HUES48 (cell line): ENCODE data around the gene IFFO2.

Source experiments
- H3K27ac ChIP-seq: one replicate; pipeline ENCODE4 v1.7.0; 2013; ENCODE audit warnings: low read depth, low read length, inconsistent platforms
- H3K27me3 ChIP-seq: 2 replicates; pipeline ENCODE4 v1.6.1; 2013; ENCODE audit warnings: mild to moderate bottlenecking, low read length; ENCODE audit not compliant: control insufficient read depth, insufficient read depth
- H3K36me3 ChIP-seq: 2 replicates; pipeline ENCODE4 v1.6.1; 2013; ENCODE audit warnings: low read length; ENCODE audit not compliant: control insufficient read depth, insufficient read depth
- H3K4me1 ChIP-seq: 2 replicates; pipeline ENCODE4 v1.6.1; 2013; ENCODE audit warnings: mild to moderate bottlenecking, low read length; ENCODE audit not compliant: control insufficient read depth, insufficient read depth
- H3K4me3 ChIP-seq: 2 replicates; pipeline ENCODE4 v1.5.1; 2013; ENCODE audit warnings: mild to moderate bottlenecking, low read depth, low read length
- H3K9ac ChIP-seq: 2 replicates; pipeline ENCODE4 v1.6.1; 2013; ENCODE audit warnings: mild to moderate bottlenecking, low read depth, low read length, moderate library complexity
- H3K9me3 ChIP-seq: 2 replicates; pipeline ENCODE4 v1.6.1; 2013; ENCODE audit warnings: low read length; ENCODE audit not compliant: control insufficient read depth, insufficient read depth

The IFFO2 gene

DNA sequence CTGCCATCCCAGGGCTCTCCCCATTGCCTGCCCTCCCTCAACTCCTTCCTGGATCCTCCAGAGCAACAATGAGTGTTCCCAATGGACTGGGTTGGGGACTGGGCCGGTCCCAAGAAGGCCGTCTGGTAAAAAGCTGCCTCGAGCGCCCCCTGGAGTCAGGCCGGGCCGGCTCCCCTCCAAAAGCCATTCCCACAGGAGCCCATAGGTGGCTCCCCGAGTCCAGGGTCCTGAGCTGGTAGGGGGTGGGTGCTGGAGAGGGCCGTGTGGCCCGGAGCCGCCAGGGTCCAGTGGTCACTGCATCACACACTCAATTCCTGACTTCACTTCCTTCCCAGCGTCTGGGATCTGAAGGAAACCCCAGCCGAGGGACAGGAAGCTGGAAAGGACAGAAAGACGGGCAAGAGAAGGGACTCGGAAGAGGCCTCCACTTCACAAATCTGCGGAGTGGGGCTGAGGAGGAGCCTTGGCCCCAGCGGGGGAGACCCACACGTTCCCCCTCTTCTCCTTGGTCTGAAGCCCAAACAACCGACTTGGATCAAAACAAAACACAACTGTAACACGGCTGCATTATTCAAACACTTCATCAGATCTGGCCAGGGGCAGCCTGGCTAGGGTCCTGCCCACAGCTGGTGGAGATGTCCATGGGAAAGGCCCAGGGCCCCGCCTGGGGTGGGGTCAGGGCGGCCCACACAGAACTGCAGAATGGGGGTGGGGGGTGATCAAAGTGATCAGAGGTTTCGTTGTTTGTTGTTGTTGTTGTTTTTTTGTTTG lies 43.2 kb downstream of the IFFO2 start:
- H3K27ac ChIP-seq = no peak overlapping the region
- H3K4me3 ChIP-seq = no peak overlapping the region
- H3K9me3 ChIP-seq = no peaks in the 10 kb centered on the region
- peaks cover 5% of the 10 kb centered on the region; the same call in 1 of the 2 replicates for H3K36me3 ChIP-seq
- H3K4me1 ChIP-seq = no peaks in the 10 kb centered on the region
- H3K27me3 ChIP-seq = no peaks in the 10 kb centered on the region
- no peak overlapping the region for H3K9ac ChIP-seq

DNA sequence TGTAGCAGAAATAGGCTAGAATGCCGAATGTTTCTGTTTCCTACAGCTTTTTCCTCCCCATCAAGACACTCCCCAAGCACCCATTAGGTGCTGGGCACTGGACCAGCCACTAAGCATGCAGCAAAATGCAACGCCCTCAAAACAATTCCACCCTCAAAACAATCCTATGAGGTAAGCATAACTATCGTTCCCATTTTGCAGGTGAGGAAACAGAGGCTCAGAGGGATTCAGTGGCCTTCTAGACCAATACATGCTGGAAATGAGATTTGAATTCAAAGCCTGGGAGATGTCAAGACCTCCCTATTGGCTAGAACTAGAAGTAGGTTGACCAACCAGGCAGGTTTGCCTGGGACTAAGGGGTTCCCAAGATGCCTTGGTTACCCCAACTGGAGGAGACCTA lies 43.9 kb downstream of the IFFO2 start:
- Histone ChIP-seq H3K9me3 (no peaks in the 10 kb centered on the region), H3K27me3 (no peaks in the 10 kb centered on the region), H3K27ac (no peak overlapping the region), H3K4me3 (no peak overlapping the region), H3K9ac (no peak overlapping the region), H3K4me1 (no peaks in the 10 kb centered on the region), H3K36me3 (peaks cover 5% of the 10 kb centered on the region; the same call in 1 of the 2 replicates)

DNA sequence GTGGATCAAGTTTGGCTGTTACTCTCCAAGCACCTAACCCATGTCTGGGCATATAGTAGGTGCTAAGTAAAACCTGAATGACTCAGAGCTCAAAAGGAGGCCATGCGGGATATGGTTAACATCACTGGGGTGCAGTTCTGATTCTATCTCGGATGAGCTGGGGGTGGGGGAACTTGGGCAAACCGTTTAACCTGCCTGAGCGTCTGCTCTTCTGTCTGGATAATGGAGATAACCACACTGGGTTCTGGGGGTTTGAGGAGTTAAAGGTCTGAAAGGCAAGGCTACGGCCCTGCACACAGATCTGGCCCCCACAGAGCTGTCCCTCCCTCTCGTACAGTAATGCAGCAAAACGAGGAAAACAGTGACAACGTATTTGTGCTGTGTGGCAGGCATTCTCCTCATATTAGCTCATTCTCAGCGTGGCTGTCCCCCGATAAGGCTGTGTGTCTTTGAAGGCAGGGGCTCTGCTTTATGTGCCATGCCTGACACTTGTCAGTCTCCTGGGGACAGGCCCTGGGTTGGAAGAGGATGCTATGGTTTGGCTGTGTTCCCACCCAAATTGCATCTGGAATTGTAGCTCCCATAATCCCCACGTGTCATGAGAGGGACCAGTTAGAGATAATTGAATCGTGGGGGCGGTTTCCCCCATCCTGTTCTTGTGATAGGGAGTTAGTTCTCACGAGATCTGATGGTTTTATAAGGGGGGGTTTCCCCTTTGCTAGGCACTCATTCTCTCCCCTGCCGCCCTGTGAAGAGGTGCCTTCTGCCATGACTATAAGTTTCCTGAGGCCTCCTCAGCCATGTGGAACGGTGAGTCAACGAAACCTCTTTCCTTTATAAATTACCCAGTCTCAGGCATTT lies 47.3 kb downstream of the IFFO2 start:
- Histone ChIP-seq H3K4me3 (no peak overlapping the region), H3K36me3 (peaks cover 5% of the 10 kb centered on the region; the same call in 1 of the 2 replicates)

DNA sequence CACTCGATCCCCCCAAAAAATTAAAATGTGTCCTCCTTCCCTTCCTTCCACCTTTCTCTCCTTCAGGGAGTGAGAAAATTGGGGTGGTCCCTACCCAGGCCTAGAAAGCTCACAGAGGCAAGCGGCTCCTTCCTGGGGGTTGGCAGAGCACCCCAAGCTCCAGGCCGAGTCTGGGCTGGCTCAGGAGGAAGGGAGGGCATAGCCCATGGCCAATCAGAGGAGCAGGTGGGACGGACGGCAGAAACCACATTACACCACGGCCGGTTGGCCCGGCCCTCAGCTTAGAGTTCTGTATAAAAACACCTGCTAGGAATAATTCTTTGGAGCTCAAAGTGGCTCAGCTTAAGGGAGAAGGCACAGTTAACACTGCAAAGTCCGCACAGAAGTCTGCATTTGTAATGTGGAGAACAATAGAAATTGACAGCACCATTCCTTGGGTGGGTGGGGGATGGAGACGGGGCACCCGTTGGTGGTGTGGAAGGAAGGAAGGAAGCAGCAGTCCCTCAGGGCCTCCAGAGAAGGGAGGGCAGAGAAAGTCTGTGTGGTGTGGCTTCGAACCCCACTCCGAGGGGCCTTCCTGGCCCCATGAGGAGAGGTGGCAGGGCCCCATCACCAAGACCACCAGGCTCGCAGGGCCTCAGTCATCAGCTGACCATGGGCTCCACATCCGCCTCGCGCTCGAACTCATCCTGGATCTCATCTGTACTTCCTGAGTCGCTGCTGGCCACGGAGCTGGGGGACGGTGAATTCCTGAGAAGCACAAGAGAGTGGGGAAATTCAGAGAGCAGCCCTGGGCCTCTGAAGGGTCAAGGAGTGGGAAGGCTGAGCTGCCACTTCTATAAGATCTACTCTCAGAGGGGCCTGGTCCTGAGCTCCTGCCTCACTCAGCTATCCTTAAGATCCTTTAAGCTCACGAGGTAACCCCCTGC lies 48.3 kb downstream of the IFFO2 start:
- Histone ChIP-seq H3K9ac (no peak overlapping the region), H3K27me3 (no peaks in the 10 kb centered on the region), H3K36me3 (peaks cover 5% of the 10 kb centered on the region; the same call in 1 of the 2 replicates), H3K9me3 (no peaks in the 10 kb centered on the region), H3K4me3 (no peak overlapping the region), H3K27ac (no peak overlapping the region), H3K4me1 (no peaks in the 10 kb centered on the region)

More for the DNA sequence above, 47.3 kb downstream of the IFFO2 start:
- H3K9ac ChIP-seq = no peak overlapping the region
- no peaks in the 10 kb centered on the region for H3K27me3 ChIP-seq
- no peaks in the 10 kb centered on the region for H3K9me3 ChIP-seq
- H3K4me1 ChIP-seq = no peaks in the 10 kb centered on the region
- no peak overlapping the region for H3K27ac ChIP-seq

DNA sequence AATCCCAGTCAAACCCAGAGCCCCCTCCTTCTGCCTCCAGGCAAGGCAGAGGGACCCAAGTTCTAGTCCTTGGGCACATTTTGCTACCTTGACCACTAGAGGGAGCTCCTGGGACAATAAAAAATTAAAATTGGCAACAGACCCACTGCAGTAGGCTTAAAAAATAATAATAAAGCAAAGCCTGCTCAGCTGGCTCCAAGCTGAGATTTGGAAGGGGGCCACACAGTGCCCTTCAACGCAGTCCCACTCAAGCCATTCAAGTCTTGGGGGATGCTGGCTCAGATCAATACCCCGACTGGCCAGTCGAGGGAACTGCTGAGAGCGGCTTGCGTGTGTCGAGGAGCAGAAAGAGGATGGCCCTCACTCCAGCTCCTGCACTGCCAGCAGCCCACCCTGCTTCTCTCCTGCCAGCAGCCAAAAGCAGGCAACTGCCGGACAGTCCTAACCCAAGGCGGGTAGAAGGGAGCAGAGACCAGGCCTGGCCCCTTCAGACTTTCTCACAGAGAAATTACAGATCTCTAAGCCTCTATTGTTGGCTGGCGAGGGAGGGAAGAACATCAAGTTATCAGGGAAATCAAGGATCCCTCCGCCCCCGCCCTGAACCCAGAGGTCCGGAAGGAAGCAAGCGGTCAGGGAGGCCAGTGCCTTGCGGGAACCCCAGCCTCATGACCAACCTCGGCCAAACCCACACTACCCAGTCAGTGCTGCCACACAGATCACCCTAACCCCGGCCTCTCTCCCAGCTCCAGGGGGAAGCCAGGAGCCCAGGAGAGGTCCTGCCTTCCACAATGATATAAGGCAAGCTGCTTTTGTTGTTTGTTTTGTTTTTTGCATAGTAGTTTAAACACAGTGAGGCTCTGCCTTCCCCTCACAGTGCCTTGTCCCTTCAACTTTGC lies 49.2 kb downstream of the IFFO2 start:
- Histone ChIP-seq H3K9me3 (no peaks in the 10 kb centered on the region), H3K4me3 (no peak overlapping the region), H3K36me3 (peaks cover 5% of the 10 kb centered on the region; the same call in 1 of the 2 replicates), H3K27me3 (no peaks in the 10 kb centered on the region), H3K9ac (no peak overlapping the region), H3K4me1 (no peaks in the 10 kb centered on the region), H3K27ac (no peak overlapping the region)

DNA sequence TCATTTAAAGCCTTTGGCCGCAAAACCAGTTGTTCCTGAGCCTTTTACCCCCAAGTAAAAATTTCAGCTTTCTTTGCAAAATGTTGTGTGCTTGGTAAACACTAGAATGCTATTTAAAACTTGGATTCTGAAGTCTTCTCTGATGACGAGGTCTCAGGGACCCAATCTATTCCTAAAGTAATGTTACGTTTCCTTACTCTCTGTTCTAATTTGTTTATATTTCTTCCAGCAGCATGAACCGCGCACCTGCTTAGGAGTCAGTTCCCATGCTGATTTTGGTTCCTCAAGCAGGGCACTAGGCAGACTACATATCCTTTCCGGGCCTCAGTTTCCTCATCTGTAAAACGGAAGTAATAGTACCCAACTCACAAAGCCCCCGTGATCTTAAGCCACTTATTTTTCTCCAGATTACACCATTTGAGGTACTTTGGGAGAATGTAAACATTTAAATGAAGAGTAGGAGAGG lies 53.2 kb downstream of the IFFO2 start:
- H3K36me3 ChIP-seq = no peaks in the 10 kb centered on the region
- peaks cover 6% of the 10 kb centered on the region for H3K4me1 ChIP-seq
- 0 out of 2 replicates have a peak overlapping the region, but pooled peaks have one; percentile 7 for H3K9ac ChIP-seq
- H3K9me3 ChIP-seq = no peaks in the 10 kb centered on the region
- H3K27me3 ChIP-seq = no peaks in the 10 kb centered on the region
- peak overlapping the region; percentile 73 for H3K27ac ChIP-seq
- peak overlapping the region; percentile 90 for H3K4me3 ChIP-seq

DNA sequence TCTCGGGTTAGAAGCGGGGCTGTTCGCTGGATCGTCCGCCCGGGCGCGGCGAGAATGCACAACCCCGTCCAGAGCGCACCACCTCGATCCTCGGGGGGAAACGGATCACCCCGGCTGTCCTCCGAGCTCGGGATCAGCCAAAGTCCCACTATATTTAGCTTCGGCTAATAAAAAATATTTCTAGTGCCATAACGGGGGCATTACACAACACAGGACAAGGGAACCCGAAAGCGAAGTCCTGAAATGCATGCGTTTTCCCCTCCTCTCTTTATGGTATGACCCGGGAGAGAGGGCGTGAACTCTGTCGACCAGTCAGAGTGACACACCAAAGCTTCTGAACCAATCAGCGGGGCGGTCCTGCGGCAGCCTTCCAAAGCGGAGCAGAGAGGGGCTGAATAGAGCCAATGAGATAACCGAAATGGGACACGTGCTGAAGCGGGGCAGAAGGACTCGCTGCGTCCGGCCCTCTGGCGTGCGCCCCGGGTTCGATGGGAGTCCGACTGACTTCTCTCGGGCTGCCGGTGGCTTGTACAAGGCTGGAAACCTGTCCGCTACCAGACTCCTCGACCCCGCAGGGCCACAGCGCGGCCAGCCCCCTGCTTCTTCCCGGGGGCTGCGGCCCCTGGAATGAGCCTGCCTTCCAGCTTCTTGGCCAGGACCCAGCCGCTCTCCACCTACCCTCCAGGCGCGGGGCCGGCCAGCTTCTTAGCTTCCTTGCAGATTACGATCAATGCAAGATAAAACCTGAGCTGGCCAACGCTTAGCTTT lies 53.8 kb downstream of the IFFO2 start, which contains the start of gene ALDH4A1:
Gene ALDH4A1, minus strand, starts transcription at position 33 of the 768 bp plus-strand sequence. Its CDS starts 32 bp downstream, at position 1.
- Histone ChIP-seq H3K9me3 (no peaks in the 10 kb centered on the region), H3K27ac (peak within 1 kb of the TSS; percentile 94), H3K27me3 (no peaks in the 10 kb centered on the region), H3K36me3 (no peaks in the 10 kb centered on the region; the same call in 1 of the 2 replicates), H3K9ac (peak within 1 kb of the TSS; percentile 99), H3K4me1 (peaks cover 6% of the 10 kb centered on the region), H3K4me3 (peak within 1 kb of the TSS; percentile 90)

DNA sequence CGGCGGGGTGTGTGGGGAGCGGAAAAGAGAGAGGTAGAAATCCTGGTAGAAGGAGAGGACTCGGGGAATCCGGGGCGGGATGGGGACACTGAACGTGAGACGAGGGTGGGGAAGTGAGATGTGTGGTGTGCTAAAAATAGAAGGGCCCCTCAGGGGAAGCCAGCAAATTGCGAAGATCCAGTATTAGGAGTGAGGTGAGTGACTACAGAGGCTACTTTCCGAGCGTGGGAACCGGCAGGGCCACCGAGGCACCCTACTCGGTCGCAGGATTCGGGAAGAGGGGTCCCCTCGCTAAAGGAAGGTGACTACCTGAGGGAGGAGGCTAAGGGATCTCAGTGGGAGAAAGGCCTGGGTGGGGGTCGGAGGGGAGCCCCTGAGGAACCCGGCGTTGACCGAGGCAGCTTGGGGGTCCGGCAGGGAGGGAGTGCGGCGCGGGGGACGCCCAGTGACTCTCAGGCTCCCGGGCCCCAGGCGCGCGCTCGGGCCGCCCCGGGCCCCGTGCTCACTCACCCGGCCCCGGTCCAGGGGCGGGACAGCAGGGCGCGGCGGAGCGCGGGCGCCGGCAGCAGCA lies 54.4 kb downstream of the IFFO2 start:
- Histone ChIP-seq H3K4me1 (peaks cover 6% of the 10 kb centered on the region), H3K36me3 (no peaks in the 10 kb centered on the region; the same call in 1 of the 2 replicates), H3K9me3 (no peaks in the 10 kb centered on the region), H3K4me3 (peak overlapping the region; percentile 90), H3K27ac (peak overlapping the region; percentile 94), H3K9ac (peak overlapping the region; percentile 99), H3K27me3 (no peaks in the 10 kb centered on the region)
